HepG2 (cell line): Measurements from ENCODE around the gene CRABP1. TPM values are rescaled to one million over a fixed set of nuclear protein-coding genes. Genes with fewer than 3 reads are reported as not detected.
A peak's percentile ranks its signal among the peaks of the same experiment; 100 is the strongest.

Experiments used
- ATAC-seq: fragments of 200-7000 bp; cut with Tn5 transposase; 3 replicates; pipeline ENCODE4 v1.9.1; 2020; ENCODE audit warnings: mild to moderate bottlenecking, moderate library complexity
- BruUV-seq: library from RNA; stranded (reverse); fragments of 400-500 nt; replicated peaks from 2 replicates; lab custom pipeline; 2021; lab: Mats Ljungman, UMichigan
- CTCF ChIA-PET: fragments of 300-600 bp; formaldehyde crosslinking; extraction: SDS; loops from one replicate; lab custom pipeline; 2021; ENCODE audit warnings: low total read pairs, inconsistent platforms, low intra/inter-chr PET ratio; lab: Yijun Ruan, JAX
- POLR2A ChIA-PET: fragments of 350-600 bp; sonication (Branson Sonifier 250); formaldehyde crosslinking; loops from one replicate; lab custom pipeline; 2020; ENCODE audit warnings: antibody characterized with exemption, inconsistent platforms; lab: Yijun Ruan, JAX
- DNase-seq: peaks from one replicate; pipeline ENCODE4 v3.0.0-alpha.2; 2015; ENCODE audit warnings: low spot score
- FAIRE-seq: peaks from 3 replicates; lab custom pipeline; 2011; peaks lifted over from hg19 to GRCh38; lab: Jason Lieb, UNC
- H2AFZ ChIP-seq: one replicate; pipeline ENCODE4 v1.6.1; 2011; ENCODE audit warnings: low read length, inconsistent platforms
- H3K27ac ChIP-seq: fragments of 300-600 bp; 3 replicates; pipeline ENCODE4 v1.8.0; 2011; ENCODE audit warnings: mixed run types, mild to moderate bottlenecking, mixed read lengths, low read length, inconsistent platforms; ENCODE audit not compliant: insufficient read depth; ENCODE audit errors: extremely low read length
- H3K27me3 ChIP-seq, 2 experiments: fragments of 200-600 bp in 1 of 2; 2 replicates in 1 of 2; 3 replicates in 1 of 2; pipeline versions ENCODE4 v1.6.0 to v1.8.0; 2011; ENCODE audit warnings: low read length in 2 of 2, mild to moderate bottlenecking in 2 of 2, moderate library complexity in 2 of 2, inconsistent platforms in 1 of 2; ENCODE audit not compliant: insufficient read depth in 2 of 2, control insufficient read depth in 1 of 2
- H3K36me3 ChIP-seq, 2 experiments: fragments of 200-600 bp in 1 of 2; replicated peaks in 1 of 2; 2 replicates in 1 of 2; 3 replicates in 1 of 2; pipeline versions ENCODE4 v1.5.1 to v1.8.0; 2011; ENCODE audit warnings: low read length in 2 of 2, inconsistent platforms in 1 of 2; ENCODE audit not compliant: insufficient read depth in 2 of 2, control insufficient read depth in 1 of 2
- H3K4me1 ChIP-seq: 2 replicates; pipeline ENCODE4 v1.5.1; 2012; ENCODE audit warnings: low read length, inconsistent platforms; ENCODE audit not compliant: insufficient read depth
- H3K4me2 ChIP-seq: 2 replicates; pipeline ENCODE4 v1.6.0; 2011; ENCODE audit warnings: low read depth, low read length, inconsistent platforms
- H3K4me3 ChIP-seq, 3 experiments: fragments of 200-600 bp in 1 of 3; sonication (generic), shearing (Covaris generic) in 1 of 3; replicated peaks in 1 of 3; 2 replicates each; pipeline ENCODE4 v1.5.1; 2011 to 2016; ENCODE audit warnings: low read length in 3 of 3, inconsistent platforms in 2 of 3, low read depth in 2 of 3, mild to moderate bottlenecking in 2 of 3, control low read depth in 1 of 3, mixed read lengths in 1 of 3; ENCODE audit not compliant: insufficient read depth in 1 of 3
- H3K79me2 ChIP-seq: one replicate; pipeline ENCODE4 v1.6.1; 2011; ENCODE audit warnings: low read length, inconsistent platforms; ENCODE audit not compliant: insufficient read depth
- H3K9ac ChIP-seq: 2 replicates; pipeline ENCODE4 v1.6.0; 2011; ENCODE audit warnings: mild to moderate bottlenecking, low read depth, low read length, inconsistent platforms; ENCODE audit not compliant: insufficient read depth
- H3K9me3 ChIP-seq: 2 replicates; pipeline ENCODE4 v1.5.1; 2012; ENCODE audit warnings: mild to moderate bottlenecking, low read length
- H4K20me1 ChIP-seq: 2 replicates; pipeline ENCODE4 v1.6.0; 2011; ENCODE audit warnings: inconsistent platforms, mild to moderate bottlenecking, low read length, moderate library complexity; ENCODE audit not compliant: insufficient read depth
- ATF7 ChIP-seq, 2 experiments: fragments of 450-650 bp in 1 of 2; sonication (generic) in 1 of 2; formaldehyde crosslinking in 1 of 2; IDR thresholded peaks; 2 replicates each; pipeline versions ENCODE4 v1.4.0 to v1.6.1; 2016 to 2020; ENCODE audit warnings: antibody characterized with exemption in 1 of 2, mild to moderate bottlenecking in 1 of 2, missing genetic modification reagents in 1 of 2
- GLI4 ChIP-seq: sonication (generic); formaldehyde crosslinking; IDR thresholded peaks from 2 replicates; pipeline ENCODE4 v1.5.1; 2020; ENCODE audit warnings: missing genetic modification reagents, mild to moderate bottlenecking, moderate library complexity, borderline replicate concordance
- KAT7 ChIP-seq: IDR thresholded peaks from 2 replicates; pipeline ENCODE4 v1.6.1; 2018; ENCODE audit warnings: borderline replicate concordance, missing compliant biosample characterization
- MTA1 ChIP-seq: sonication (generic); formaldehyde crosslinking; IDR thresholded peaks from 2 replicates; pipeline ENCODE4 v1.4.0; 2020; ENCODE audit warnings: missing genetic modification reagents, mild to moderate bottlenecking, borderline replicate concordance
- POLR2AphosphoS5 ChIP-seq: IDR thresholded peaks from 2 replicates; pipeline ENCODE4 v1.6.1; 2012; ENCODE audit warnings: low read depth, low read length
- RFXANK ChIP-seq: IDR thresholded peaks from 2 replicates; pipeline ENCODE4 v1.6.1; 2016
- STAG1 ChIP-seq: sonication (generic); formaldehyde crosslinking; IDR thresholded peaks from 2 replicates; pipeline ENCODE4 v1.4.0; 2020; ENCODE audit warnings: missing genetic modification reagents
- XRCC5 ChIP-seq: fragments of 200-400 bp; formaldehyde crosslinking; optimal IDR thresholded peaks from 2 replicates; pipeline ENCODE3; 2017; ENCODE audit warnings: mild to moderate bottlenecking, low read length
- ZNF260 ChIP-seq: sonication (generic); formaldehyde crosslinking; IDR thresholded peaks from 2 replicates; pipeline ENCODE4 v1.4.0; 2020; ENCODE audit warnings: missing genetic modification reagents, low read depth, mild to moderate bottlenecking, borderline replicate concordance
- WGBS: methylation state at CpG from one replicate; pipeline ENCODE4 v1.1.6; 2017; ENCODE audit warnings: low lambda C conversion rate; 5-methylcytosine and 5-hydroxymethylcytosine counted together
- in situ Hi-C: cut with HindIII; loops from 2 replicates; pipeline ENCODE4 v1.10.0; 2017; ENCODE audit warnings: low pct_unique_long_range_greater_than_20kb; ENCODE audit not compliant: extremely low pct_ligation_motif_present
- intact Hi-C: fragments of 100-400 bp; cut with micrococcal nuclease; formaldehyde crosslinking; loops from one replicate; pipeline ENCODE4 v1.10.0; 2022; ENCODE audit not compliant: unreplicated experiment
- polyA plus RNA-seq, 8 experiments: library from polyadenylated mRNA; depleted of rRNA in 3 of 8; stranded (reverse) in 7 of 8; unstranded in 1 of 8; fragments of >200 nt; fragmentation: Illumina TruSeq in 4 of 8; extraction: Trizol in 4 of 8; gene quantifications; 2 replicates each; pipeline versions ENCODE4 v1.2.1 to v1.2.3, GENCODE V29; 2011 to 2016; ENCODE audit warnings: low read depth in 4 of 8, missing spikeins in 1 of 8, mixed read lengths in 1 of 8; ENCODE audit not compliant: insufficient read depth in 1 of 8
- total RNA-seq, 5 experiments: library from RNA; depleted of rRNA; stranded (reverse); fragments of >200 nt; fragmentation: Illumina TruSeq; extraction: Trizol; gene quantifications; 2 replicates each; pipeline ENCODE4 v1.2.3, GENCODE V29; 2016; ENCODE audit warnings: low read depth in 1 of 5
- TF ChIP-seq, protein P1 (sequence below): sonication (generic); formaldehyde crosslinking; IDR thresholded peaks from 2 replicates; pipeline ENCODE4 v1.4.0; 2020; ENCODE audit warnings: missing genetic modification reagents
- TF ChIP-seq, protein P2 (sequence below): sonication (generic); formaldehyde crosslinking; IDR thresholded peaks from 2 replicates; pipeline ENCODE4 v1.4.0; 2020; ENCODE audit warnings: missing genetic modification reagents
- TF ChIP-seq, protein P3 (sequence below): sonication (generic); formaldehyde crosslinking; IDR thresholded peaks from 2 replicates; pipeline ENCODE4 v1.4.0; 2020; ENCODE audit warnings: low read depth, mild to moderate bottlenecking, missing genetic modification reagents
- TF ChIP-seq, protein P4 (sequence below): sonication (generic); formaldehyde crosslinking; IDR thresholded peaks from 2 replicates; pipeline ENCODE4 v1.5.0; 2020; ENCODE audit warnings: mild to moderate bottlenecking, missing genetic modification reagents, moderate library complexity
- TF ChIP-seq, protein P5 (sequence below): sonication (generic); formaldehyde crosslinking; IDR thresholded peaks from 2 replicates; pipeline ENCODE4 v1.4.0; 2020; ENCODE audit warnings: missing genetic modification reagents
- TF ChIP-seq, protein P6 (sequence below): sonication (generic); formaldehyde crosslinking; IDR thresholded peaks from 2 replicates; pipeline ENCODE4 v1.4.0; 2020; ENCODE audit warnings: missing genetic modification reagents, borderline replicate concordance

Gene CRABP1
- total and polyA plus RNA-seq, 2 of the 13 experiments (the other 11 are each of a cell fraction or from before 2014, with no cell fraction given), result not detected

DNA sequence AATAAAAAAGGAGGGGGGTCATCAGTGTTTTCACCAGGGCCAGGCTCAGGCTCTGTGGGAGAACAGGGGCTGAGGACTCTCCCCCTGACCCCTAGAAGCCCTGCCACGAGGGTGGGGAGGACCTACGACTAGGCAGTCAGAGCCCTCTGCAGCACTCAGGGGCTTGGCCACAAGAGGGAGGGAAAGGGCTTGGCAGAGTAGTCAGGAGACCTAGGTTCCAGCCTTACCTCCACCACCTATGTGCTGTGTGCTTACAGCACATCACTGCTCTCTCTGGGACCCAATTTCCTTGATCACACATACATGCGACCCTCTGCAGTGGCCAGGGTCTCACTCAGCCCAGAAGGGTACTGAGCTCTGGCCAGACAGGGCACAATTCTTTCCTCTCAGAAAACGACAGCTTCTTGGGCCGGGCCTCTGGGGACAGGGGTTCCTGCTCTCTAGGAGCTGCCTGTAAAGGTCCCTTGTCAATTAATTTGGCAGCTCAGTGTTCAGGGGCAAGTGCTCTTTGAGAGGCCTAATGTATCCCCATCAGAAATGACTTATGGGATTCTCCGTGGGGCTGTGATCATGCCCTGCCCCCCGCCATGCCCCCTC is 24.4 kb upstream of the CRABP1 start:
- H3K9me3 ChIP-seq, result no peaks in the 10 kb centered on the region
- POLR2A ChIA-PET, result no interaction called here
- no peak overlapping the region for H3K4me3 ChIP-seq
- no peak overlapping the region for H2AFZ ChIP-seq
- FAIRE-seq (no peak), ATAC-seq (peak; percentile 87), DNase-seq (peak; percentile 47)
- H3K4me2 ChIP-seq, result no peak overlapping the region
- BruUV-seq, result no TSS peak
- intact Hi-C loops (no loop called here), in situ Hi-C loops (no loop called here)
- H3K9ac ChIP-seq, result no peak overlapping the region
- H3K36me3 ChIP-seq, result no peaks in the 10 kb centered on the region
- CTCF ChIA-PET, result interaction anchor here (0.9 kb wide), 1 partner anchor 167 kb away, joined by 3 read pairs; no protein-coding TSS in a partner anchor
- peaks cover 2 to 46% of the 10 kb centered on the region in 2 experiments; a peak in 4 of 5 replicates for H3K27me3 ChIP-seq
- WGBS, result 15% methylated on average over 4 of the region's 7 CpGs
- H3K79me2 ChIP-seq, result no peaks in the 10 kb centered on the region
- H3K27ac ChIP-seq, result no peak overlapping the region
- no peaks in the 10 kb centered on the region for H4K20me1 ChIP-seq
- no peaks in the 10 kb centered on the region for H3K4me1 ChIP-seq
- TF ChIP-seq, protein P1, sequence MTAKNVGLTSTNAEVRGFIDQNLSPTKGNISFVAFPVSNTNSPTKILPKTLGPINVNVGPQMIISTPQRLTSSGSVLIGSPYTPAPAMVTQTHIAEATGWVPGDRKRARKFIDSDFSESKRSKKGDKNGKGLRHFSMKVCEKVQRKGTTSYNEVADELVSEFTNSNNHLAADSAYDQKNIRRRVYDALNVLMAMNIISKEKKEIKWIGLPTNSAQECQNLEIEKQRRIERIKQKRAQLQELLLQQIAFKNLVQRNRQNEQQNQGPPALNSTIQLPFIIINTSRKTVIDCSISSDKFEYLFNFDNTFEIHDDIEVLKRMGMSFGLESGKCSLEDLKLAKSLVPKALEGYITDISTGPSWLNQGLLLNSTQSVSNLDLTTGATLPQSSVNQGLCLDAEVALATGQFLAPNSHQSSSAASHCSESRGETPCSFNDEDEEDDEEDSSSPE (CRISPR knock-in tag), result no peak
- TF ChIP-seq, protein P2, sequence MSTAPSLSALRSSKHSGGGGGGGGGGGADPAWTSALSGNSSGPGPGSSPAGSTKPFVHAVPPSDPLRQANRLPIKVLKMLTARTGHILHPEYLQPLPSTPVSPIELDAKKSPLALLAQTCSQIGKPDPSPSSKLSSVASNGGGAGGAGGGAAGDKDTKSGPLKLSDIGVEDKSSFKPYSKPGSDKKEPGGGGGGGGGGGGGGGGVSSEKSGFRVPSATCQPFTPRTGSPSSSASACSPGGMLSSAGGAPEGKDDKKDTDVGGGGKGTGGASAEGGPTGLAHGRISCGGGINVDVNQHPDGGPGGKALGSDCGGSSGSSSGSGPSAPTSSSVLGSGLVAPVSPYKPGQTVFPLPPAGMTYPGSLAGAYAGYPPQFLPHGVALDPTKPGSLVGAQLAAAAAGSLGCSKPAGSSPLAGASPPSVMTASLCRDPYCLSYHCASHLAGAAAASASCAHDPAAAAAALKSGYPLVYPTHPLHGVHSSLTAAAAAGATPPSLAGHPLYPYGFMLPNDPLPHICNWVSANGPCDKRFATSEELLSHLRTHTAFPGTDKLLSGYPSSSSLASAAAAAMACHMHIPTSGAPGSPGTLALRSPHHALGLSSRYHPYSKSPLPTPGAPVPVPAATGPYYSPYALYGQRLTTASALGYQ (CRISPR knock-in tag), result no peak
- TF ChIP-seq, protein P3, sequence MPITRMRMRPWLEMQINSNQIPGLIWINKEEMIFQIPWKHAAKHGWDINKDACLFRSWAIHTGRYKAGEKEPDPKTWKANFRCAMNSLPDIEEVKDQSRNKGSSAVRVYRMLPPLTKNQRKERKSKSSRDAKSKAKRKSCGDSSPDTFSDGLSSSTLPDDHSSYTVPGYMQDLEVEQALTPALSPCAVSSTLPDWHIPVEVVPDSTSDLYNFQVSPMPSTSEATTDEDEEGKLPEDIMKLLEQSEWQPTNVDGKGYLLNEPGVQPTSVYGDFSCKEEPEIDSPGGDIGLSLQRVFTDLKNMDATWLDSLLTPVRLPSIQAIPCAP (CRISPR knock-in tag), result no peak
- TF ChIP-seq MTA1, result no peak
- no peak for TF ChIP-seq ZNF260
- no peak for TF ChIP-seq RFXANK
- TF ChIP-seq, protein P4, sequence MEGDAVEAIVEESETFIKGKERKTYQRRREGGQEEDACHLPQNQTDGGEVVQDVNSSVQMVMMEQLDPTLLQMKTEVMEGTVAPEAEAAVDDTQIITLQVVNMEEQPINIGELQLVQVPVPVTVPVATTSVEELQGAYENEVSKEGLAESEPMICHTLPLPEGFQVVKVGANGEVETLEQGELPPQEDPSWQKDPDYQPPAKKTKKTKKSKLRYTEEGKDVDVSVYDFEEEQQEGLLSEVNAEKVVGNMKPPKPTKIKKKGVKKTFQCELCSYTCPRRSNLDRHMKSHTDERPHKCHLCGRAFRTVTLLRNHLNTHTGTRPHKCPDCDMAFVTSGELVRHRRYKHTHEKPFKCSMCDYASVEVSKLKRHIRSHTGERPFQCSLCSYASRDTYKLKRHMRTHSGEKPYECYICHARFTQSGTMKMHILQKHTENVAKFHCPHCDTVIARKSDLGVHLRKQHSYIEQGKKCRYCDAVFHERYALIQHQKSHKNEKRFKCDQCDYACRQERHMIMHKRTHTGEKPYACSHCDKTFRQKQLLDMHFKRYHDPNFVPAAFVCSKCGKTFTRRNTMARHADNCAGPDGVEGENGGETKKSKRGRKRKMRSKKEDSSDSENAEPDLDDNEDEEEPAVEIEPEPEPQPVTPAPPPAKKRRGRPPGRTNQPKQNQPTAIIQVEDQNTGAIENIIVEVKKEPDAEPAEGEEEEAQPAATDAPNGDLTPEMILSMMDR (CRISPR knock-in tag), result peak; percentile 73
- no peak for TF ChIP-seq GLI4 (CRISPR knock-in tag)
- TF ChIP-seq POLR2AphosphoS5, result no peak
- TF ChIP-seq XRCC5, result peak; percentile 31
- TF ChIP-seq KAT7 (CRISPR knock-in tag), result no peak
- TF ChIP-seq ATF7 (IDR thresholded peaks at IDR 0.05), result no peak
- TF ChIP-seq ATF7 (CRISPR knock-in tag; IDR thresholded peaks at IDR 0.05), result no peak
- TF ChIP-seq, protein P5, sequence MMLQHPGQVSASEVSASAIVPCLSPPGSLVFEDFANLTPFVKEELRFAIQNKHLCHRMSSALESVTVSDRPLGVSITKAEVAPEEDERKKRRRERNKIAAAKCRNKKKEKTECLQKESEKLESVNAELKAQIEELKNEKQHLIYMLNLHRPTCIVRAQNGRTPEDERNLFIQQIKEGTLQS (CRISPR knock-in tag), result no peak
- TF ChIP-seq STAG1 (CRISPR knock-in tag), result peak; percentile 70
- TF ChIP-seq, protein P6, sequence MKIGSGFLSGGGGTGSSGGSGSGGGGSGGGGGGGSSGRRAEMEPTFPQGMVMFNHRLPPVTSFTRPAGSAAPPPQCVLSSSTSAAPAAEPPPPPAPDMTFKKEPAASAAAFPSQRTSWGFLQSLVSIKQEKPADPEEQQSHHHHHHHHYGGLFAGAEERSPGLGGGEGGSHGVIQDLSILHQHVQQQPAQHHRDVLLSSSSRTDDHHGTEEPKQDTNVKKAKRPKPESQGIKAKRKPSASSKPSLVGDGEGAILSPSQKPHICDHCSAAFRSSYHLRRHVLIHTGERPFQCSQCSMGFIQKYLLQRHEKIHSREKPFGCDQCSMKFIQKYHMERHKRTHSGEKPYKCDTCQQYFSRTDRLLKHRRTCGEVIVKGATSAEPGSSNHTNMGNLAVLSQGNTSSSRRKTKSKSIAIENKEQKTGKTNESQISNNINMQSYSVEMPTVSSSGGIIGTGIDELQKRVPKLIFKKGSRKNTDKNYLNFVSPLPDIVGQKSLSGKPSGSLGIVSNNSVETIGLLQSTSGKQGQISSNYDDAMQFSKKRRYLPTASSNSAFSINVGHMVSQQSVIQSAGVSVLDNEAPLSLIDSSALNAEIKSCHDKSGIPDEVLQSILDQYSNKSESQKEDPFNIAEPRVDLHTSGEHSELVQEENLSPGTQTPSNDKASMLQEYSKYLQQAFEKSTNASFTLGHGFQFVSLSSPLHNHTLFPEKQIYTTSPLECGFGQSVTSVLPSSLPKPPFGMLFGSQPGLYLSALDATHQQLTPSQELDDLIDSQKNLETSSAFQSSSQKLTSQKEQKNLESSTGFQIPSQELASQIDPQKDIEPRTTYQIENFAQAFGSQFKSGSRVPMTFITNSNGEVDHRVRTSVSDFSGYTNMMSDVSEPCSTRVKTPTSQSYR, result no peak
